NCI-H1694 (cell line): ENCODE results near the gene OTP.

ENCODE experiments used
- DNase-seq: peaks from one replicate; lab custom pipeline; 2025; lab: John Stamatoyannopoulos, UW

OTP gene

GRCh38 chr5:77640589-77641396, 2.3 kb upstream of the OTP start:
- no peak for DNase-seq

- no peak for DNase-seq
Measured at GRCh38 chr5:77638763-77639671, 504 bp upstream of the OTP start.

GRCh38 chr5:77637170-77637997, 1.1 kb downstream of the OTP start:
- no peak for DNase-seq

- DNase-seq = no peak
Measured at GRCh38 chr5:77636641-77637169, 1.8 kb downstream of the OTP start.

- DNase-seq = no peak
Measured at GRCh38 chr5:77635917-77636640, 2.4 kb downstream of the OTP start.

- DNase-seq = no peak
Measured at GRCh38 chr5:77635067-77635916, 3.2 kb downstream of the OTP start.

GRCh38 chr5:77633709-77634108, 4.8 kb downstream of the OTP start:
- DNase-seq = no peak

GRCh38 chr5:77633207-77633675, 5.3 kb downstream of the OTP start:
- no peak for DNase-seq

- DNase-seq = no peak
Measured at GRCh38 chr5:77632526-77633206, 5.8 kb downstream of the OTP start.

- peak; percentile 37 for DNase-seq
Measured at GRCh38 chr5:77630114-77630680, 8.3 kb downstream of the OTP start.

- no peak for DNase-seq
Measured at GRCh38 chr5:77629509-77630113, 8.9 kb downstream of the OTP start.

GRCh38 chr5:77628840-77629508, 9.5 kb downstream of the OTP start:
- DNase-seq = no peak

GRCh38 chr5:77627869-77628674, 10.4 kb downstream of the OTP start:
- DNase-seq = no peak

- DNase-seq = no peak
Measured at GRCh38 chr5:77623203-77623740, 15.2 kb downstream of the OTP start.

GRCh38 chr5:77621440-77621839, 17.1 kb downstream of the OTP start:
- DNase-seq = no peak

- DNase-seq = no peak
Measured at GRCh38 chr5:77620405-77620804, 18.1 kb downstream of the OTP start.

GRCh38 chr5:77616920-77617319, 21.6 kb downstream of the OTP start:
- DNase-seq = no peak
